Activated CD8-positive, alpha-beta memory T cell treated with anti-CD3 and anti-CD28 coated beads, Interleukin-2, amount 50 U/mL, for 24 hours (primary cell): Measurements from ENCODE around the gene GDI2.
"Not testable (repeated sequence)": the region's sequence is repeated elsewhere in the genome, so short reads cannot be mapped to it uniquely, and the experiment has no call there.

ENCODE experiments used
- DNase-seq: peaks from one replicate; pipeline ENCODE4 v3.0.0-alpha.2; 2020; ENCODE audit errors: extremely low read depth

The GDI2 gene

DNA sequence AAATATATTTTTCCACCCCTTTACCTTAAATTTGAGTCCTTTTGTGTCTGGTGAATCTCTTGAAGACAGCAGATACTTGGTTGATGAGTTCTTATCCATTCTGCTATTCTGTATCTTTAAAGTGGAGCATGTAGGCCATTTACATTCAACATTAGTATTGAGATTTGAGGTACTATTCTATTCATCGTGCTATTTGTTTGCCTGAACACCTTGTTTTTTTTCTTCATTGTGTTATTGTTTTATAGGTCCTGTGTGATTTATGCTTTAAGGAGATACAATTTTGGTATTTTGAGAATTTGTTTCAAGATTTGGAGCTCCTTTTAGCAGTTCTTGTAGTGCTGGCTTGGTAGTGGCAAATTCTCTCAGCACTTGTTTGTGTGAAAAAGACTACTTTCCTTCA is 29.9 kb downstream of the GDI2 start:
- no peak for DNase-seq

- no peak for DNase-seq
Observed at GRCh38 chr10:5782174-5782573, 31.1 kb downstream of the GDI2 start.

DNA sequence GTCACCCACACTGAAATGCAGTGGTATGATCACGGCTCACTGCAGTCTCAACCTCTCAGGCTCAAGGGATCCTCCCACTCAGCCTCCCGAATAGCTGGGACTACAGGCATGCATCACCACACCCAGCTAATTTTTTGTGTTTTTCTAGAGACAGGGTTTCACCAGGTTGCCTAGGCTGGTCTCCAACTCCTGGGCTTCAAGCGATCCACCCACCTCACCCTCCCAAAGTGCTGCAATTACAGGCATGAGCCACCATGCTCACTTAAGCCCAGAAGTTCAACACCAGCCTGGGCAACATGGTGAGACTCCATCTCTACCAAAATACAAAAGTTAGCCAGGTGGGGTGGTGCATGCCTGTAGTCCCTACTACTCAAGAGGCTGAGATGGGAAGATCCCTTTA is 33.5 kb downstream of the GDI2 start:
- no peak for DNase-seq

DNA sequence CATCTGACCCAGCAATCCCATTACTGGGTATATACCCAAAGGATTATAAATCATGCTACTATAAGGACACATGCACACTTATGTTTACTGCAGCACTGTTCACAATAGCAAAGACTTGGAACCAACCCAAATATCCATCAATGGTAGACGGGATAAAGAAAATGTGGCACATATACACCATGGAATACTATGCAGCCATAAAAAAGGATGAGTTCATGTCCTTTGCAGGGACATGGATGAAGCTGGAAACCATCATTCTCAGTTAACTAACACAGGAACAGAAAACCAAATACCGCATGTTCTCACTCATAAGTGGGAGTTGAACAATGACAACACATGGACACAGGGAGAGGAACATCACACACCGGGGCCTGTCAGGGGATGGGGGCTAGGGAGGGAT is 35.5 kb downstream of the GDI2 start:
- not testable (repeated sequence) for DNase-seq

DNA sequence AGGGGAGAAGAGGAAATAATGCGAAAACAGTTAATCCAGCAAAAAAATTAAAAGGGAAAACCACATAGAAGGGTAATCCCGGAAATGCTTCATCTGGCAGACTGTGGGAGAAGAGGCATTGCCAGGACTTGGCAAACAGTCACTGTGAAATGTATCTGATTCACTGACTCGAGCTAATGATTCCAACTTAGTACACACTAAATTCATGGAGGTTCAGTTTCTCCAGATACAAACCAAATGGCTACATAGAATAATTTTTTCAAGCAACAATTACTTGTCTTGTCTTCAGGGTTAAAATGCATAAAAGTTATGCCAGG is 36.4 kb downstream of the GDI2 start:
- DNase-seq = no peak

DNA sequence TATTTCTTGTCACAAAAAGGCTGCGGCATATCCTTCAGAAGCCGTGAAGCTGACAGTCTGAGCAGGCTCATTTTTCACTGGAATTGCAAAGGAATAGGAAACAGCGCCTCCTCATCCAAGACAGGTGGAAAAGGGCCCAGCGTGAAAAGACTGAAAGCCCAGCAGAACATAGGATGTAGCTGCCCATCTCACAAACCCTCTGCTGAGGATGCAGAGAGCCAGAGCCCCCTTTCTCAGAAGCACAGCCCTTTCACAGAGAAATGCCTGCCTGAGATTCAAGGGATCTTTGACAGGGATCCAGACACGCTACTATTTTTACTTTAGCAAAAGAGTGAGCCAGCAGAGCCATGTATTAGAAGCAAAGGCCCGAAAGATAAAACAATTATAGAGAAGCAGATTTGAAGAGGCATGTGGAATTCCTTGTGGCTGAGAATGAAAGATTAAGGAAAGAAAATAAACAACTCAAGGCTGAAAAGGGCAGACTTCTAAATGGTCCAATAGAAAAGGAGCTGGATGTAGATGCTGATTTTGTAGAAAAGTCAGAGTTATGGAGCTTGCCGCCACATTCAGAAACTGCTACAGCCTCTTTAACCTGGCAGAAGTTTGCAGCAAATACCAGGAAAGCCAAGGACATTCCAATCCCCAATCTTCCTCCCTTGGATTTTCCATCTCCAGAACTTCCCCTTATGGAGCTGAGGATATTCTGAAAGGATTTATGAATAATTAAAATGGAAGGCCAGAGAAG is 36.9 kb downstream of the GDI2 start:
- DNase-seq = no peak

DNA sequence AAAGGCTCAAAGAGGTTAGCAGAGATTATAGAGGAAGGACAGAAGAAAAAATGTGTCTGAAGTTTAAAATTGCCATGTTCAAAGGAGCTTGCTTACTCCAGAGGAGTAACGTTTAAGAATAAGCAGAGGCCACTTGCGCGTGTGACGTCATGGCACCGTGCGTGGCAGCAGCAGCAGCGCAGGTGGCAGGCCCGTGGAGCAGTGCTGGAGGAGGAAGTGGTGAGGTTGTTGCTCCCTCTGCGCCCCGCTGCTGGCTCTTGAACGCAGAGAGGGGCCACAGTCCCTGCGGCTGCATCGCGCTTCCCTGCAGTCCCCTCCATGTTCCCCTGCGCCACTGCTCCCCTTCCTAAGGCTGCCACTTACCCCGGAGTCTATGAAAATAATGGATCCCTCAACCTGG is 37.5 kb downstream of the GDI2 start:
- DNase-seq = peak; percentile 35

GRCh38 chr10:5774987-5775620 is 38.1 kb downstream of the GDI2 start:
- no peak for DNase-seq

DNA sequence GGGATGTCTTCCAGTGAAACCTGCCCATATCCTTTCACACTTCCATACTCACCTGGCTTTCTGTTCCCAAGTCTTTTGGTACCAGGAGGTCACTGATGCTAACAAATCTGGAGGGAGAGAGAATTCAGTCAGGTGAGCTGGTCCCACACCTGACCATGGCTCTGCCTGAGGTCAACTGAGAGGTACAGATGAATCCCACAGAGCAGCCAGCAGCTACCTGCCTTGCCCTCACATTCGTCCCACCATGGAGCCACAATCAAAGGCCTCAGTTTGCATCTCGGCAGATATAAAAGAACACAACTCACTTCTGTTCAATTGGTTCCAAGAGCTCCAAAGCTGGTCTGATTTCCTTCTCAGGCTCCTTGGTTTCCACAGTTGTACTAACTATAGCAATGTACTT is 47.0 kb downstream of the GDI2 start:
- DNase-seq = no peak

GRCh38 chr10:5765617-5766016 is 47.6 kb downstream of the GDI2 start:
- DNase-seq = no peak

- no peak for DNase-seq
Observed at GRCh38 chr10:5764422-5765297, 48.6 kb downstream of the GDI2 start.

DNA sequence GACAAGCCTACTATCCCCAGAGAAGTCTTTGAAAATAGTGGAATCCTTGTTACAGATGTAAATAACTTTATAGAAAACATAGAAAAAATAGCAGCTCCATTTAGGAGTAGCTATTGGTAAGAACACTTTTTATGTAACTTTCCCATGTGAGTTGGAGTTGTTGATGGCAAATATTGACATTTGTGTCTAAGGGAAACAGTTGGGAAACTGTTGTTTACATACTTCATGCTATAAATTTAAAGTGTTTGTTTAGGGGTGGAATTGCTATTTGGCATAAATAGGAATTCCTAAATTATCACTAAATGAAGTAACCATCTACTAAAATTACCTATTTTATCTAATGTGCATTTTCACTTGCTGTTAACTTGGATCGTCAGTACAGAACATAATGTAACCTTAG is 50.7 kb downstream of the GDI2 start:
- DNase-seq = no peak

DNA sequence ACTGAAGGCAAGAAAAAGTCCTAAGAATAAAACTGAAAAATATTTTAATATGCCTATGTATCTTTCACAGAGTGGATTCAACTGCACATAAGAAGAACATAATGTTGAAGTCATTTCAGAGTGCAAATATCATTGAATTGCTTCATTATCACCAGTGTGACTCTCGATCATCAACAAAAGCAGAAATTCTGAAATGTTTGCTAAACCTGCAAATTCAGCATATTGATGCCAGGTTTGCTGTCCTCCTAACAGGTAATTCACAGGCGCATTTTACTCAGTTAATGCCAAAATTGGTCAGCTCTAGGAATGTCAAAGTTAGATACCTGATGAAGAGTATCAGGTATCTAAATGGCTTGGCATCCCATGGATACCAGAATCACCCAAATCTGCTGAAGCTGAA is 52.0 kb downstream of the GDI2 start:
- DNase-seq = no peak

GRCh38 chr10:5760515-5760914 is 52.7 kb downstream of the GDI2 start:
- no peak for DNase-seq

GRCh38 chr10:5758927-5759326 is 54.3 kb downstream of the GDI2 start:
- no peak for DNase-seq

- DNase-seq = no peak
Observed at GRCh38 chr10:5757766-5758517, 55.3 kb downstream of the GDI2 start.

- no peak for DNase-seq
Observed at GRCh38 chr10:5752301-5752871, 60.8 kb downstream of the GDI2 start.

- no peak for DNase-seq
Observed at GRCh38 chr10:5751601-5752253, 61.5 kb downstream of the GDI2 start.

DNA sequence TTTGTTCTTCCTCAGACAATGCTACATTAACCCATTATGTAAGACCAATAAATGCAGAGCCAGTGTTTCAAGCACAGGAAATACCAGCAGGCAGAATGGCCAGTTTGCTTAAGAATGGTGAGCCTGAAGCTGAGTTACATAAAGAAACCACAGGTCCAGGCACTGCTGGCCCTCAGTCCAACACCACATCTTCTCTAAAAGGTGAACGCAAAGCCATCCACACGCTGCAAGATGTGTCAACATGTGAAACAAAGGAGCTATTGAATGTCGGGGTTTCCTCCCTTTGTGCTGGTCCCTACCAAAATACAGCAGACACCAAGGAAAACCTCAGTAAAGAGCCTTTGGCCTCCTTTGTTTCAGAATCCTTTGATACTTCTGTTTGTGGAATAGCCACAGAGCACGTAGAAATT is 64.8 kb downstream of the GDI2 start:
- no peak for DNase-seq

DNA sequence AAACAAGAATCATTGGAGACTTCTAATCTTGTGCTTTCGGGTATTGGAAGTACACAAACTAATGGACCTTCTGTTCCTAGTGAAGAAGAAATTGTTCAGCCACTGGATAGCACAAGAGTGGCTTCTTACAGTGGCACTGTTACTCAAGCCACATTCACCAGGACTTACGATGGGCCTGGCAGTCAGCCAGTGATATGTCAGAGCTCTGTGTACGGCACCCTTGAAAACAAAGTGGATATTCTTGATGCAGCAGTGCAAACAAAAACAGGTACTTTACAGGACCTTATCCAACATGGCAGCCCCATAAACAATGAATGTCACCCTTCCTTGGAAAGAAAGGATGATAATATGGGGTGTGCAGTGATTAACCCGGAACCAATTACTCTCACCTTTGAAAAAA is 67.0 kb downstream of the GDI2 start:
- no peak for DNase-seq

GRCh38 chr10:5744849-5745248 is 68.4 kb downstream of the GDI2 start:
- no peak for DNase-seq
